Lung microvascular endothelial cell (primary cell): ENCODE results near the gene RASEF. TPM values are rescaled to one million over a fixed set of nuclear protein-coding genes. Genes with fewer than 3 reads are reported as not detected.
"Not testable (repeated sequence)": the region's sequence is repeated elsewhere in the genome, so short reads cannot be mapped to it uniquely, and the experiment has no call there.

Source experiments
- DNase-seq, 2 donors: peaks; one replicate each; pipeline versions ENCODE4 v3.0.0 to v3.0.0-alpha.2; 2010; ENCODE audit warnings: low read depth in 2 of 2
- total RNA-seq: library from RNA; depleted of rRNA; stranded (reverse); fragments of >200 nt; gene quantifications from 2 replicates; pipeline ENCODE4 v1.2.1, GENCODE V29; 2014

RASEF gene
- total RNA-seq, 1 donor from 2014 or later = under 0.01 TPM

- no peak for DNase-seq
Observed at GRCh38 chr9:82975176-82975575, 87.8 kb downstream of the RASEF start.

- DNase-seq = no peak
Observed at GRCh38 chr9:82972446-82972845, 90.5 kb downstream of the RASEF start.

GRCh38 chr9:82970359-82970758 is 92.6 kb downstream of the RASEF start:
- no peak for DNase-seq

- DNase-seq = no peak
Observed at GRCh38 chr9:82969291-82969690, 93.7 kb downstream of the RASEF start.

- DNase-seq = no peak
Observed at GRCh38 chr9:82968816-82969215, 94.1 kb downstream of the RASEF start.

GRCh38 chr9:82968388-82968787 is 94.6 kb downstream of the RASEF start:
- no peak for DNase-seq

GRCh38 chr9:82961504-82962125 is 101.3 kb downstream of the RASEF start:
- DNase-seq = peak; percentile 72 to 89

- DNase-seq = no peak
Observed at GRCh38 chr9:82957529-82958379, 105.2 kb downstream of the RASEF start.

GRCh38 chr9:82949203-82949602 is 113.7 kb downstream of the RASEF start:
- DNase-seq = no peak

GRCh38 chr9:82940376-82940775 is 122.6 kb downstream of the RASEF start:
- DNase-seq = no peak

- no peak for DNase-seq
Observed at GRCh38 chr9:82939451-82939850, 123.5 kb downstream of the RASEF start.

GRCh38 chr9:82938426-82939218 is 124.3 kb downstream of the RASEF start:
- DNase-seq = no peak

- not testable (repeated sequence) for DNase-seq
Observed at GRCh38 chr9:82936561-82936960, 126.4 kb downstream of the RASEF start.

- peak in 1 of 2 donors; percentile 14 for DNase-seq
Observed at GRCh38 chr9:82934949-82935348, 128.0 kb downstream of the RASEF start.

GRCh38 chr9:82934025-82934424 is 128.9 kb downstream of the RASEF start:
- not testable (repeated sequence) for DNase-seq

GRCh38 chr9:82930116-82930515 is 132.8 kb downstream of the RASEF start:
- peak in 1 of 2 donors; percentile 60 for DNase-seq
